ENCODE data around the gene PGA3. TPM values are rescaled to one million over a fixed set of nuclear protein-coding genes. Genes with fewer than 3 reads are reported as not detected.

PGA3 gene
- total and polyA plus RNA-seq, 12 donors: 0.18 to 3.4 (median 0.77) TPM; not detected in 6

- DNase-seq: no peak
Measured at GRCh38 chr11:61186504-61186903, 16.8 kb upstream of the PGA3 start.

GRCh38 chr11:61187505-61188130, 15.7 kb upstream of the PGA3 start:
- Histone ChIP-seq H3K4me1 (peaks cover 0 to 4% (median 0%) of the 10 kb centered on the region in 9 donors), H3K36me3 (no peaks in the 10 kb centered on the region), H3K9me3 (no peaks in the 10 kb centered on the region), H3K27ac (no peak overlapping the region), H3K27me3 (peaks cover 0 to 45% (median 5%) of the 10 kb centered on the region in 7 donors), H3K4me3 (no peak overlapping the region)
- TF ChIP-seq CTCF (IDR thresholded peaks at IDR 0.05): peak; percentile 80 to 96 (median 93)
- WGBS, 2 donors: 38 to 40% methylated on average over 11 of the region's 11 CpGs
- DNase-seq (peak; percentile 56 to 76), ATAC-seq (peak in 7 of 8 donors; percentile 46 to 81 (median 71))
- intact Hi-C loops (cut with DNase I): loop anchor here in 7 of 10 donors (2.0 to 10.0 kb wide), 7 partner anchors 50 to 410 kb away; partner anchors contain the start of gene CD6 (in 1 of the 7)

More at GRCh38 chr11:61186504-61186903, 16.8 kb upstream of the PGA3 start:
- no peak for TF ChIP-seq CTCF (IDR thresholded peaks at IDR 0.05)
- H3K9me3 ChIP-seq: no peaks in the 10 kb centered on the region
- ATAC-seq: no peak
- 78 to 82% methylated on average over 8 of the region's 8 CpGs for WGBS, 2 donors
- H3K27ac ChIP-seq: no peak overlapping the region
- H3K4me1 ChIP-seq: peaks cover 0 to 4% (median 0%) of the 10 kb centered on the region in 9 donors
- H3K27me3 ChIP-seq: peaks cover 0 to 36% (median 5%) of the 10 kb centered on the region in 7 donors
- H3K36me3 ChIP-seq: no peaks in the 10 kb centered on the region
- H3K4me3 ChIP-seq: no peak overlapping the region
- intact Hi-C loops (cut with DNase I): loop anchor here in 7 of 10 donors (2.0 to 10.0 kb wide), 7 partner anchors 49 to 409 kb away; partner anchors contain the start of gene CD6 (in 1 of the 7)

- H3K27me3 ChIP-seq: peaks cover 0 to 45% (median 5%) of the 10 kb centered on the region in 7 donors
Measured at GRCh38 chr11:61189933-61190332, 13.4 kb upstream of the PGA3 start.

GRCh38 chr11:61193596-61193995, 9.7 kb upstream of the PGA3 start:
- H3K36me3 ChIP-seq: no peaks in the 10 kb centered on the region
- no peaks in the 10 kb centered on the region for H3K4me1 ChIP-seq
- DNase-seq (no peak), ATAC-seq (peak in 2 of 8 donors; percentile 28 to 29)
- no peak for TF ChIP-seq CTCF (IDR thresholded peaks at IDR 0.05)
- peaks cover 0 to 6% (median 0%) of the 10 kb centered on the region in 11 donors for H3K9me3 ChIP-seq
- no peak overlapping the region for H3K4me3 ChIP-seq
- H3K27ac ChIP-seq: no peak overlapping the region
- peaks cover 0 to 54% (median 7%) of the 10 kb centered on the region in 7 donors for H3K27me3 ChIP-seq
- intact Hi-C loops (cut with DNase I): no loop called here
- WGBS, 2 donors: 17 to 19% methylated on average over 9 to 12 of the region's 12 CpGs

More at GRCh38 chr11:61189933-61190332, 13.4 kb upstream of the PGA3 start:
- Histone ChIP-seq H3K36me3 (no peaks in the 10 kb centered on the region), H3K27ac (no peak overlapping the region), H3K4me1 (peaks cover 0 to 4% (median 0%) of the 10 kb centered on the region in 9 donors), H3K9me3 (no peaks in the 10 kb centered on the region), H3K4me3 (no peak overlapping the region)
- ATAC-seq: no peak
- WGBS, 2 donors: 80 to 87% methylated on average over 8 of the region's 8 CpGs
- intact Hi-C loops (cut with DNase I): loop anchor here in 7 of 10 donors (5.0 to 10.0 kb wide), 5 partner anchors 53 to 413 kb away; no protein-coding TSS in a partner anchor
- DNase-seq: no peak
- no peak for TF ChIP-seq CTCF (IDR thresholded peaks at IDR 0.05)

Data from heart right ventricle (tissue), 16 donors.